HG02798 (cell line): ENCODE measurements around the gene CYBB.

ENCODE experiments used
- ATAC-seq: cut with Tn5 transposase; IDR thresholded peaks from one replicate; pipeline ENCODE4 v1.9.1; 2021; ENCODE audit warnings: mild to moderate bottlenecking; ENCODE audit not compliant: unreplicated experiment, poor library complexity

Gene CYBB

DNA sequence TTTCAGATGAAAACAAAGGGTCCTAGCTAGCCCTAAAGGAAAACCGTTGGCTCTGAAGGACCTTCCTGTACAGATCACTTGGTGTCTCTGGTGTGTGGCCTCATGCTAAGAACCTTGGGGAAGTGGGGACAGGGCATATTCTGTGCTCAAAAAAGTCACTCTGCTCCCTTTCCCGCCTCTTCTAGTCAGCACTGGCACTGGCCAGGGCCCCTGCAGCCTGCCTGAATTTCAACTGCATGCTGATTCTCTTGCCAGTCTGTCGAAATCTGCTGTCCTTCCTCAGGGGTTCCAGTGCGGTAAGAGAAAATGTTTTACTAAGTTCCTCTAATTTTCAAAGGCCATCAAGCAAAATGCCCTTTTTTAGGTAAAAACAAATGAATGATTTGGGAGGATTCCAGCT lies 3.4 kb downstream of the CYBB start:
- no peak for ATAC-seq

DNA sequence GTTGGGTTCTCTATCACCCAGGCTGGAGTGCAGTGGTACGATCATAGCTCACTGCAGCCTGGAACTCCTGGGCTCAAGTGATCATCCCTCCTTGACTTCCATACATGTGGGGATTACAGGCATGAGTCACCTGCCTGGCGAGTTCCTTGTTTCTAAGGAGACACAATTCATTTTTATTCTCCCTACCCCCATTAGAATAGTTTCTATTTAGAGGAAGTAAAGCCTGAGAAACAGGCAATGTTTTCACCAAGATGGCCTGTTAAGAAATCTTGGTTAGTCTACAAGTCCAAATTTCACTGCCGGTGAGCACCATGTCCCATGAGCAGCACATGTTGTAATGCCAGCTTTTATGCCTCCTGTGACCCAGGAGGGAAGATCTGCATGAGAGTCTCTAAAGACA lies 5.7 kb downstream of the CYBB start:
- ATAC-seq = no peak

DNA sequence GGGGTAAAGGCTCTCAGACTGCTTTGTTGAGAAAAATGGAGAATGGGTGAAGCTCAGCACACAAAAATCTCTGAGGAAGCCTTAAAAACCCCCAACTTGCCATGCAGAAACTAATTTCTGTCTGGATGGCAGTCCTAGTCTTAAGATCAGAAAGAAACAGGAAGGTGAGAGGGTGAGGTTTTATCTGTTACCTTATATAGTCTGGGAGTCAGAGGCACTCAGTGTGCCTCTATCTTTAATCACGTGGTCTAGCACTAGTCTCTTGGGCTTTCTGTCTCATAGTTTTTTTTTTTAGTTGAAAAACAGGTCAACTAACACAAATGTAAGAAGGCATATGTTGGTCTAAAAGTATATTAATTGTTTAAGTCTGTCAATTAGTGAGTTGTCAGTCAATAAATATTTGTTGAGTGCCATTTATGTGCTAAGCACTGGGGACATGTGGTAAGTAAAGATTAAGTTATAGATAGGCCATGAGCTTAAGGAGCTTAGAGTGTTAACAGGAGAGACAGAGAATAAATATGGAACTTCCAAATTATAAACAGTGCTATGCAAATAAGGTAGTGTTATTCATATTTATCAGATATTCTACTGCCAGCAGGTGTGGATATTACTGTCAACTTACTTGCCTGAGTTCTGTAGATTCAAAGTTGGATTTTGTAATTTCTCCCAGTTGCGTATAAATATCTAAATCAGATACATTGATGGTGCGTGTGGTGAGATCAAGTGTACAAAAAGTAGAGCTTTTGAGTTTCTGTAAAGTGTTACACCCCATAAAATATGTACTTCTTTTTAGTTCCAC lies 7.0 kb downstream of the CYBB start:
- peak; percentile 83 for ATAC-seq

DNA sequence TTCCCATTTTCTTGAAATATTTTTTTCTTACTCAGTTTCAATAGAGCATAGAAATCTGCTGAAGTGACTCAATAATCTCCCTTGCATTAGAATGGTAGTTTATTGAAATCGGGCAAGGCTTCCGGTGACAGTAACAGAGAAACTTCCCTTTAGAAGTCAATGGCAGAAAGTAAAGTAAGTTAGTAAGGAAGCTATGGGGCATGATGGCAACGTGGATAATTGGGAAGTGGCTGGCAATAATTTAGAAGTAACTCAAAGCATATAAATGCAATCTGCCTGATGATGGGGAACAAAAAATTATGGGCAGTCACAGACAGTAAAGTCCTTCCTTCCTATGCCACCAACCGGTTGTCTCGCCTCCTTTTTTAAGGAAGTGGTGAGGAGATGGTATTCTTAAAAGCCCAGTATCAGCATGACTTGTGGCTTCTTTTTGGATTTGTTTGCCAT lies 7.6 kb downstream of the CYBB start:
- ATAC-seq = peak; percentile 60

DNA sequence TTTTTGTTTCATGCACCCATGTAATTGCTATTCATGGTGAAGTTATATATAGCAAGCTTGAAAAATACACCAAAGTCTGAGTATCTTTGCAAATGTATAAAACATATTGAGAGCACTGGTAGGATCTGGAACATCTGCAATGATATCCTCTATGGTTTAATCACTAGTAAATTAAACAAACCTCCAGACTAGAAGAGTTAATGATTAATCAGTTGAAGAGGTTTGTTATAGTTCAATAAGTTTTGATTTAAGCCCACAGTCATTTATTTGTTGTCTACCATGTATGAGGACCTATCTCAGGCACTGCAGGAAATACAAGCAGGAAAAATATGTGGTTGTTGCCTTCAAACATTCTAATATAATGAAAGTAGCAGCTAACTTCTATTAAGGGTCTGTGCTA lies 16.5 kb downstream of the CYBB start:
- ATAC-seq = no peak

DNA sequence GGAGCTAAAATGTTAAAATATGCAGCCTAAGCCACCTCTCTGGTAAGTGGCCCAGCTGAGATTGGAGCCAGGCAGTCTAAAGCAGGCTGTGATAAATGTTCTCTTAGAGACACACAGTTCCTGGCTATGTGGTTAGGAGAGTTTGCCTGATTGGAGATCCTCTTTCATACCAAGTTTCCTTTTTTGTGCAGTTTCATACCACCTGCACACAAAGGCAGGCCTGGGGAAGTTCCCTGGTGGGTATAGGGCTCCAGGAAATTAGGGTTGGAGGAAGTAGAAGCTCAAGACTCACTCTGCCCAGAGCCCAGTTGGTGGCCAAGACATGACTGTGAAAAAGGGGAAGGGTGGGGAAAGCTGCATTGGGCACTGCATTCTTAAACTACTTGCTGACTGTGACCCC lies 16.9 kb downstream of the CYBB start:
- peak; percentile 73 for ATAC-seq

DNA sequence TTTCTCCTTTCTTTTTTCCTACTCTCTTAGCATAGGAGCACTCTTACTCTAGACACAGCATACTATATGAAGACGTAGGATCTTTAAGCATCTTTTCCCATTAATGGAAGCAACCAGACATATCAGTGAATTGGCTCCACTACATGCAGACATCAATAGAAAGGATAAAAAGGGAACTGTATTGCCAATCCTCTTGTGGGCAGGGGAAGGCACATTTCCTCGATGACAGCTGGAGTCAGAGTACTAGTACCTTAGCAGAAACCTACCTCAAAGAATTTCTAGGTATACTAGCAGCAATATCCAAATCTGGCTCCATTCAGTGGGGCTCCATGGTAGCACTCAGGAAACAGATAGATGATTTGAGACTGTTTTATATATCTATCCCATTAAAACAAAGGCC lies 20.1 kb downstream of the CYBB start:
- no peak for ATAC-seq

DNA sequence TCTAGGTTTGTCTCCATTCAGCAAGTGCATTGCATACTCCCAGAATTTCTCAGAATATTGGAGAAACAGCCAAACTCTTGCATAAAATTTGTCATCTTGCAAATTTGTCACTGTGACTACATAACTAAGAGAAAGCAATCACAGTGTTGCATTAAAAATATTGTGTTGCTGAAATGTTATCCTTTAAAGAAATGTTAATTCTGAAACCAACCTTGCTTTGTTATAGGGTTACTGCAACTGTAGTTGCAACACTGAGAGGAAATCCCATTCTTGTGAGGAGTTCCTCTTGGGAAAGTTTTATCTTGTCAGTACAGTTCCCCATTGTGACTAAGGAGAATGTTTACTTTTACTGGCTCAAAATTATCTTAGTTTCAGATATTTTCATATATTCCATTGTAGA lies 20.9 kb downstream of the CYBB start:
- no peak for ATAC-seq

DNA sequence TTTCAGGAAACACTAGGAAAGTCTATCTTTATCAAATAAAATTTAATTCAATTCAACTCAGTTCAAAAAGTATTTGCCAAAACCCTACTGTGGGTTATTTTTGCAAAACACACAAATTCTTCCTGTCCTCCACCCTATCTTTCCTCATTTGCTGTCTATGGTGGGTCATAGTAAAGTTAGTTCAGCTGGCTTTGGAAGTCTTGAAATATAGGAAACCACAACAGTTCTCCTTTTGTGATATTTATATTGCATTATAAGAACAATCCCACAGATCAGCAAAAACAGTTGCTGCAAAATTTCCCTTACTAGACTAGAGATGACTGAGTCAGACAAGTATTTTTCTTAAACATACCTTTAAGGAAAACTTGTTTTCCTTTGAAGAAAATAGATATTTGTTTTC lies 22.2 kb downstream of the CYBB start:
- ATAC-seq = no peak

DNA sequence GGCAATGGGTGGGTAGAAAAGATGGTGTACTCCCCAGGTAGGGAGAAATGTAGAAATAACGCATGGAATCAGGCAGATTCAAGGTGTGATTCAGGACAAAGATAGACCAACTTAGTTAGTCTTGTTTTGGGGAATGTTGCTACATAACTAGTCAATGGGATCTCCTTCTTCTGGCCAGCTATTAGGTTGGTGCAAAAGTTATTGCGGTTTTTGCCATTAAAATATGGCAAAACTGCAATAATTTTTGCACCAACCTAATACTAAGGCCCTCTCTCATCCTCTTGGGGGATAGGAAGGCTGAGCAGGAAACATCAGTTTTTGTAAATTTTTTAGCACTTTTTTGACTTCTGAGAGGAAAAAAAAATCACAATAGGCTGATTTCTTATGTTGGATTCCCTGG lies 23.2 kb downstream of the CYBB start:
- ATAC-seq = no peak

DNA sequence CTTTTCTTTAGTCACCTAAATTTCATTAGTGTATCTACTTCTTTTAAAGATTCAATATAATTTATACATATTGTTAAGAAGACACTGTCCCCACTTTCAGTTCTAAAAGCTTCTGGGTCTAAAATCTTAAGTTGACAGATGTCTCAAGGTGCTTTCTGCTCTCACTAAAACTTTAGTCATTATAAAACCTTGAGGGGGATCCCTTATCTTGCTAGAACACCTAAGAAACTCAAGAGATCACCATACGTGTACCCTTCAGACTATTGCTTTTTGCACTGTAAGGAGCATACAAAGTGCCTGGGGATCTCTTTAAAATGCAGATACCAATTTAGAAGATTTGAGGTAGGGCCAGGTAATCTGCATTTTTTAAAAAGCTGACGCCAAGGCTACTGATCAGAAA lies 30.1 kb downstream of the CYBB start:
- no peak for ATAC-seq

DNA sequence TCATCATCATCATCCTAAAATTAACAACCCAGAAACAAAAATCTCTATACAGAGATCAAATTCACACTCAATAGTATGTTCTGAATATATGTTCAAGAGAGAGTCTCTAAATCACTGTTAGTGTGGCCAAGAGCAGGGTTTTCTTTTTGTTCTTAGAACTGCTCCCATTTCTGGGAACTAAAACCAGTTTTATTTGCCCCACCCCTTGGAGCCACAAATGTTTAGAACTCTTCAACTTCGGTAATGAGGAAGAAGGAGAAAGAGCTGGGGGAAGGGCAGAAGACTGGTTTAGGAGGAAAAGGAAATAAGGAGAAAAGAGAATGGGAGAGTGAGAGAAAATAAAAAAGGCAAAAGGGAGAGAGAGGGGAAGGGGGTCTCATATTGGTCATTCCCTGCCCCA lies 32.3 kb downstream of the CYBB start:
- ATAC-seq = no peak

DNA sequence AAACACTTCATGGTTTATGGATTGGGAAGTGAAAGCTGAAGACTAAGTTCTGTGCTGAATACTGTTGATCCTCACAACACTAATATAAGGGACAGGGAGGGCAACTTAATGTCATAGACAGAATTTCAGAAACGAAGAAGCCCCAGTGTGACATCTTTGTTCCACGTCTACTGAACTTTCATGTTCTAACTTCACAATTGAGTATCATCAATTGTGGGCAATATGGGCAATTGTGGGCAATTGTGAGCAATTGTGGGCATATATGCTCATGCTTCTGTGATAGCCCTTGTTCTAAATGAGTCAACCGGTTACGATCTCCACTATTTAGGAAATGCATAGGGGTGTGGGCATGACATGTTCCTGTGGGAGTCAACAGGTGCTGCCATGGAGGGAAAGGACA lies 33.7 kb downstream of the CYBB start:
- ATAC-seq = no peak

DNA sequence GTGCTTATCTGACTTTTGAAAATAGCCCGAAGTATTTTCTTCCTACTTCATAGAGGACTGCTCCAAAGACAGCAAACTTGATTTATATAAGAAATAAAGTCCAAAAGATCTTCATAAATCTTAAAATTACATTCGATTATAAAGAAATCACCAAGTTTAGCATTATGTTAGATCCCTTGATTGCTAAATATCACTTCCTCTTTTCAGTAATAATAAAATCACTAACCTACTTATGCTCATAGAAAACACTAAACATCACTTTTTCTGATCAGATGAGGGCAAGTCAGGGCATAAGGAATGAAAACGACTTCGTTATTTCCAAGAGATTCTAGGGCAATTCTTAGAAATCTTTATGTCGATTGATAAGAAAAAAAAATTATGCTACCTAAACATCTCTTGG lies 35.5 kb downstream of the CYBB start:
- no peak for ATAC-seq

DNA sequence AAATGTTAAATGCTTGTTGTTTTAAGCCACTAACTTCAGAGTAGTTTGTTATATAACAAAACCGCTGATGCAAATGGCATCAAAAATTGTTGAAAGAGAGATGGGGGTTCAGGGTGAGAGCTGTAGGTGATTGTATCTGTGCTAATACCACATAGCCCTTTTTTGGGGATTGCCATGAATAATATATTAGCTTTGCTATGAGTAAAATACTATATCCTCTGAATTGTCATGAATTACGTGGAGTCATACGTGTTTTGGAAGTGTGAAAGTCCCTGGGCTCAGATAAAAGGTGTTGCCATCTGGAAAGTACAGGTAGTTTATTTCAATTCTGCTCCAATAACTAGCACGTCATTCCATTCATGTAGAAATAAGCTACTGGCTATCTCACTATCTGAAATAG lies 36.9 kb downstream of the CYBB start:
- ATAC-seq = peak; percentile 27

DNA sequence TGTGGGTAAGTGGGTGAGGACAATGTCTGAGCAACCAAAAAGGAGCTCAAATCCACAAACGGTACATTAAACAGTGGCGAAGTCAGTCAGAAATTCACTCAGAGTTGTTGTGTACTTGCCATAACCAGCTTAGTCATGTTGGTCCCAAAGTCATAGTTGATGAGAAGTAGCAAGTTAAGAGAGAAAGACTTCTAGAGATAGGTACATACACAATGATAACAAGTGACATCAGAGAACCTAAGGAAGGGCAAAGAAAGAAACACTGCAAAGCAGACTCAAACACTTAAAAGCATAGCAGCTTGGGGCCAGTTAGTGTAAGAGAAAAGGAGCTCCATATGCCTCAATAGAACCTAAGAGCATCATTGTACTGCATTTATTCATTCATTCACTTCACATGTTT lies 37.3 kb downstream of the CYBB start:
- peak; percentile 20 for ATAC-seq

DNA sequence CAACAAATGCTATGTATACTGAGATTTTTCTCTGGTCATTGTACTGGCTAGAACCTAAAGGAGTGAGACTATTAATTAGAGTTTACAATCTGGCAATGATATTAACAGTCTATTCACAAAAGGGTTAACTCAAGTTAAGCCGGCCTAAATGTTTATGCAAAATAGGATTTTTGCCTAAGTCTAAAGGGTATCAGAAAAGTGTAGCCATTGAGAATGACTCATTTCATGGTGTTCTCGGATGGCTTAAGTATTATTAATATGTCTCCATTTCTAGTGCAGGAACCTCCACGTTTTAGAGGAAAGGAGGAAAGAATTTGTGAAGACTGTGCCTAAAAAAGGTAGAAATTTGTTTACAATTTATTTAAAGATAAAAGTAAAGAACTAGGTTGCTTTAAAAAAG lies 37.7 kb downstream of the CYBB start:
- ATAC-seq = peak; percentile 43

DNA sequence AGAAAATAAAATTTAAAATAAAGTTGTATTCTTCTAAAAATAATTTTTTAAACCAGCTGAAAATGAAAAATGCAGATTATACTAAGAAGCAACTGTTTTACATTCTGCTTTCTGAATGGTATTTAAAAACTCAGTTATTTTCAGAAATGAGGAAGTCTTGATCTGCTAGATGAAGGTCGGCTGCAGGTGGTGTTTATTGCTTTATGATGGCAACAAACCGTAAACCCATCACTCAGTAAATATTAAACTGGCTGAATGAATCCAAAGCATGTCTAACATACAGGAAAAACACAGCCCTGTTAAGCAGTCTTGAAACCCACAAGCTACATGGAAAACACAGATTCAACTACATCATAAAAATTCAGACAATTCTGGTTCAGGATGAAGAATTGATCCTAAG lies 38.2 kb downstream of the CYBB start:
- ATAC-seq = peak; percentile 53

DNA sequence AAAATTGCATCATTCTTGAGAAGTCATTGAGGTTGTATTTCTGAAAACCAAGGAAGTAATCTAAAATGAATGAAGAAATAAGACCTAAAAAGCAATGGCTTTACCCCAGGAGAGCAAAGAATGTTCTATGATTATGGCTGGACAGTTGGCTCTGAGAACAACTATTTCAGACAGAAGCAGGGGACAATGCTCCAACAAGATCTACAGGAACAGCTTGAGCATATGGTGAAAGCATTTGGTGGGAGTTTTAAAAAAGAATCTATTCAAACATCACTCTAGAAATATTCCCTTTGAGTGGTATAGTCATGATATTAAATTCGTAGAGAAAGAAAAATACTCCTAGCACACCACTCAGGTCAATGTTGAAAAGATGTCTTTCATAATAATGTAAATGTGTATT lies 40.8 kb downstream of the CYBB start:
- no peak for ATAC-seq

DNA sequence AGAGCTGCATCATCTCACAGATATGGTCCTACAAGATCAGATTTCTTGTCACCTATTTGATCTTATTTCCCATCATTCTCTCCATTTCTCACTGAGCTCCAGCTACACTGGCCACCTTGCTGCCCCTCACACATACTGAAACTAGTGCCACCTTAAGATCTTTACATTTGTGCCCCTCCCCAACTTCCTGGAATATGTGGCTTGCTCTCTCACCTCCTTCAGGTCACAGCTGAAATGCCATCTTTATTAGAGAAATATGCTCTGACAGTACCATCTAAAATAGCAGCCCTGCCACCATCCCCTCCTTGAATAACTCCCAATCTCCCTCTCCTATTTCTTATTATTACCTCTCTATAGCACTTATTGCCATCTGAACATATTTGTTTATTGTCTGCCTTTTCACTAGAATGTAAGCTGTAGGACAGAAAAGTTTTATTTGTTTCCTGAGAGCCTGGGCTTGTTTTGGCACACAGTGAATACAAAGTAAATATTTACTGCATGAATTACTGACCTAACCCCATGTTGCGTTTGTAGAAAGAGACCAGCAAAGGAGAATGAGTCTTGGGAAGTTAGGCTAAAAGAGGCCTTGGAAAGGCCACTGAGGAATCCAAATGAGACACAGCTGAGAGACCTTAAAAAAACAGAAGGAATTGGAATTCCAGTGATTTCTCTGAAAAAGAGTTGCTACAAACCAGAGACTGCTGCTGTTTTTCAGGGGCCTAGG lies 44.8 kb downstream of the CYBB start:
- ATAC-seq = no peak

DNA sequence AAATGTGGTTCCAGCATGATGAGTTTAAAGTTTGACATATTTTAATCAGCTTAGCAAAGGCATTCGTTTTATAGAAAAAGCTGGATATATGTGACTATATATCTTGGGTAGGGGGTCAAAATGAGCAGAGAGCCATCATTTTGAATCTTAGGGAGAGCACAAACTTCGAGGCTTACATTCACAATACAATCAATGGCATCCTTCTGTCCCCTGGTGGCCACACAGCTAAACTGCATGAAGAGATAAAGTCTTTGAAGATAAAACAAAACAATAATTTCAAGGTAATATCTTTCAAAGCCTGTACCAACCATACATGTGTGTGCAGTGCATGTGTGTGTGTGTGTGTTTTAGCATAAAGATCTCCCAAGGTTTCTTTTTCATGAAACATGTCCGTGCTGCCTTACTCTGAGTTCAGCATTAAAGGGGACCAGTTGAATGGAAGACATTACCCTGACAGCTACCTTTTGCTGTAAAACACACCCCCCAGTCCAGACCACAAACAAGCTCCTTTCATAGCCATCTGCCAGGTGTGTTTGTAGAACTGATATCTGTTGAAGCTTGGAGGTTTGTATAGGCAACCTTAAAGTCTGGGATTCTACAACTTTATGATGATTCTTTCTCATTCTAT lies 45.5 kb downstream of the CYBB start:
- ATAC-seq = no peak
